Measurements from ENCODE around the gene FBRSL1. TPM values are rescaled to one million over a fixed set of nuclear protein-coding genes. Genes with fewer than 3 reads are reported as not detected.

Gene FBRSL1
- total and polyA plus RNA-seq, 4 donors = 2.5 to 35.5 (median 5.6) TPM

- H3K9ac ChIP-seq (ENCODE audit: low read depth in 1 of 2, low read length in 2 of 2) = no peak overlapping the region
- H3K9me3 ChIP-seq (ENCODE audit: control insufficient read depth in 4 of 4, low read length in 3 of 4) = no peaks in the 10 kb centered on the region
- no peak overlapping the region for H3K4me3 ChIP-seq (ENCODE audit: low read depth in 1 of 3, low read length in 3 of 3)
- H3K4me1 ChIP-seq (ENCODE audit: control insufficient read depth in 4 of 4, insufficient read depth in 4 of 4, low read length in 3 of 4) = no peaks in the 10 kb centered on the region
- H3K36me3 ChIP-seq (ENCODE audit: control insufficient read depth in 4 of 4, insufficient read depth in 3 of 4, low read depth in 1 of 4, low read length in 3 of 4) = peaks cover 0 to 6% (median 2%) of the 10 kb centered on the region in 4 donors
- WGBS = 94% methylated on average over 12 of the region's 12 CpGs
- DNase-seq (ENCODE audit: low spot score) = no peak
- no peak overlapping the region for H3K27ac ChIP-seq (ENCODE audit: low read depth in 1 of 2, low read length in 2 of 2)
- H3K27me3 ChIP-seq (ENCODE audit: control insufficient read depth in 4 of 4, insufficient read depth in 4 of 4, low read length in 3 of 4) = no peaks in the 10 kb centered on the region
- TF ChIP-seq CTCF (IDR thresholded peaks at IDR 0.05; ENCODE audit: low read depth, low read length, missing input control) = no peak
- no peak for TF ChIP-seq RXRA (IDR thresholded peaks at IDR 0.05)
- no peak for TF ChIP-seq EGR1 (IDR thresholded peaks at IDR 0.05; ENCODE audit: low read depth in 2 of 2)
- TF ChIP-seq MAX (IDR thresholded peaks at IDR 0.05) = no peak
- TF ChIP-seq HNF4A (conservative IDR thresholded peaks at IDR 0.05) = no peak
- TF ChIP-seq HNF4G (IDR thresholded peaks at IDR 0.05) = no peak
- TF ChIP-seq ZBTB33 (IDR thresholded peaks at IDR 0.05) = no peak
- TF ChIP-seq FOXA2 (IDR thresholded peaks at IDR 0.05) = no peak
- no peak for TF ChIP-seq TAF1 (conservative IDR thresholded peaks at IDR 0.05)
- no peak for TF ChIP-seq GABPA (IDR thresholded peaks at IDR 0.05 in 1 of 2, conservative IDR thresholded peaks at IDR 0.05 in 1 of 2)
- TF ChIP-seq RAD21 (IDR thresholded peaks at IDR 0.05) = no peak
These were observed 54.1 kb downstream of the FBRSL1 start for GRCh38 chr12:132544080-132544397.

- Histone ChIP-seq H3K27ac (ENCODE audit: low read depth in 1 of 2, low read length in 2 of 2) (no peak overlapping the region), H3K4me1 (ENCODE audit: control insufficient read depth in 4 of 4, insufficient read depth in 4 of 4, low read length in 3 of 4) (no peaks in the 10 kb centered on the region), H3K27me3 (ENCODE audit: control insufficient read depth in 4 of 4, insufficient read depth in 4 of 4, low read length in 3 of 4) (no peaks in the 10 kb centered on the region), H3K36me3 (ENCODE audit: control insufficient read depth in 4 of 4, insufficient read depth in 3 of 4, low read depth in 1 of 4, low read length in 3 of 4) (peaks cover 0 to 8% (median 2%) of the 10 kb centered on the region in 4 donors), H3K9me3 (ENCODE audit: control insufficient read depth in 4 of 4, low read length in 3 of 4) (no peaks in the 10 kb centered on the region), H3K4me3 (ENCODE audit: low read depth in 1 of 3, low read length in 3 of 3) (no peak overlapping the region), H3K9ac (ENCODE audit: low read depth in 1 of 2, low read length in 2 of 2) (no peak overlapping the region)
- no peak for DNase-seq (ENCODE audit: low spot score)
- 98% methylated on average over 11 of the region's 11 CpGs for WGBS
- TF ChIP-seq FOXA1 (IDR thresholded peaks at IDR 0.05) = no peak
- no peak for TF ChIP-seq EGR1 (IDR thresholded peaks at IDR 0.05; ENCODE audit: low read depth in 2 of 2)
- no peak for TF ChIP-seq SP1 (IDR thresholded peaks at IDR 0.05)
- TF ChIP-seq ATF3 (IDR thresholded peaks at IDR 0.05) = no peak
These were observed 54.5 kb downstream of the FBRSL1 start for GRCh38 chr12:132544498-132544897.

Data from liver (tissue), 9 donors.